Measurements from ENCODE around the gene RBMS1. TPM values are rescaled to one million over a fixed set of nuclear protein-coding genes. Genes with fewer than 3 reads are reported as not detected.

Gene RBMS1
- polyA plus RNA-seq, 3 donors, result 129 to 146 (median 130) TPM

DNA sequence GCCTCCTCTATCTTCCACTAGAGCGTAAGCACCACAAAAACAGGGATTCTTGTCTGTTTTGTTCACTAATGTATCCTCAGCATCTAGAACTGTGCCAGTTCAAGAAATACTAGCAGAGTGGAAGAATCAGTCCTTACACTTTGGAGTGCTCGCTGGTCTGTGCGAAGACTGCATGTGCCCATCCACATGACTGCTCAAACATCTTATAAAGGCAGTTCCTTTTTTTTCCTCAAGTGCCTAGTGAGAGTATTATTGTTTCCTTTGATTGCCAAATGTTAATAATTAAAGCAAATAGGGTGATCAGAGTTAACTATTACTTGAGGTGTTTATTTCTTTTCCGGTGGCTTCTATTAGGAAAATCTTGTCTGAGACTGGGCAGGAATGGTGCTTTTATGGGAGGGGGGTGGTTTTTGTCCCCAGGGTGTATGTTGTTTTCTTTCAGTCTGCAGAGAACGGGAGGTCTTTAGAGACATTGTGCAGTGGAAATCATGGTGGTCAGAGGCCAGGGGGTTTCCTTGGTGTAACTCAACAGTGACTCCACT lies 247.9 kb downstream of the RBMS1 start:
- DNase-seq (ENCODE audit: low read depth in 3 of 3, low spot score in 2 of 3), result no peak

DNA sequence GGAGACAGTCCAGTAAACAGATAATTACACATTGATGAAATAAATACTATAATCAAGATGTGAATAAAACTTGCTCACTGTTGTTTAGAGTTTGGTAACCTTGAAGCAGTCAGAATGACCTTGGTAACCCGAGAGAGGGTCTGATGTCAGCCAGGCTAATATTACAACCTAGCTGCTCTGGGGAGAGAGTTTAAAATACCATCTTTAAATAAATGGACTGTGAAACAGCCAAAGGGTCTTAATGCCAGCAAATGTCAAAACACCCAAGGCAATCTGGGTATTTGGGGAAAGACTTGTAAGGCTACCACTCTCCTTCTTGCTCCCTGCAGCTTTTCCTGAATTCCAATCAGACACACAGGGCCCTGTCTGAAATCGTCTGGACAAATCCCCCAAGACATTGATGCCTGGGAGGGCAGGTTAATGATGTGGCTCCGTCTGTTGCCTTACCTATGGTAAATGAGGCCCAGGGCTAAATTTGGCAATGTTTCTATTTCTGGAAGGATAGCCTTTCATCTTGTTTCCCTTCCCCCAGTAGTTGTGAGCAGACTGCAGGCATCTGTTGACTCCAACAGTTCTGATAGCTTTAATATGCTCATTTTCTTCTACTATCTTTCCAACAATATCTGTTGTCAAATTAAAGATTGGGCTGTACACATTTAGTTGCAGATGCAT lies 250.6 kb downstream of the RBMS1 start:
- no peak for DNase-seq (ENCODE audit: low read depth in 3 of 3, low spot score in 2 of 3)

DNA sequence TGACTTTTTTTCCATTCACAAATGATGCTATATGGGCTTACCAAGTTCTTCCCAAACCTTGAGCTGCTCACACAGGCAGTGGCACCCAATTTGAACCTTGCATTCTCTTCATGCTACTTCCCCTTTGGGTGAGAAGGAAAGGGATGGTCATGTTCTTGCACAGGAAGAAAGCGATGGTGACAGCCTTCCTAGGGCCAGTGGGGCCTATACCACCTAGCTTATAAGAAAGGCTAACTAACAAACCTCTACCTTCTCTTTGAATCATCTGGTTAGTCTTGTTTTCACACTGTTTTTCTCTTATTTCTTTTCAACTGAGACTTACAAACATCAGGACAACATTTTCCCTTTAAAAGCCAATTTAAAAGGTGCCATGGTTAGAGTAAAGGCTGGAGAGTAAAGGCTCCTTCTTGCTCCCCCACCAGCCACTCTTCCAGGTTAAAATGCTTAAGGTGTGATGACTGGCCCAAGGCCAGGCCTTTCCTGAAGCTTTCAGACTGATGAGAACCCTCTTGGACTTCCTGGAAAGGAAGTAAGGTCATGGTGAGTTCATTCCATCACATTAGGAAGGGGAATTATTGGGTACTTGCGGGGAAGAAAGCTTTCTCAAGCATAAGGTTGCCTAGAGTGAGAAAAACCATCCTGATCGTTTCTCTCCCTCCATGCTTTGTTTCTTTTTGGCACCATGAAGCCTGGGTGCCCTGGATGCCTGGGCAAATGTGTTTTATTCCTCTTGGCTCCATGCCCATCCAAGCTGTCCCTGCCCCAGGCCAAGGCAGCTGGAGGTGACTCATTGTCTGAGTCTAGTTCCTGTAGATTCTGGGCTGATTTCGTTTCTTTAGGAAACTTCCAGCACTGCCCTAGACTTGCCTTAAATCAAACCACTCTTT lies 252.1 kb downstream of the RBMS1 start:
- DNase-seq (ENCODE audit: low read depth in 3 of 3, low spot score in 2 of 3), result no peak

DNA sequence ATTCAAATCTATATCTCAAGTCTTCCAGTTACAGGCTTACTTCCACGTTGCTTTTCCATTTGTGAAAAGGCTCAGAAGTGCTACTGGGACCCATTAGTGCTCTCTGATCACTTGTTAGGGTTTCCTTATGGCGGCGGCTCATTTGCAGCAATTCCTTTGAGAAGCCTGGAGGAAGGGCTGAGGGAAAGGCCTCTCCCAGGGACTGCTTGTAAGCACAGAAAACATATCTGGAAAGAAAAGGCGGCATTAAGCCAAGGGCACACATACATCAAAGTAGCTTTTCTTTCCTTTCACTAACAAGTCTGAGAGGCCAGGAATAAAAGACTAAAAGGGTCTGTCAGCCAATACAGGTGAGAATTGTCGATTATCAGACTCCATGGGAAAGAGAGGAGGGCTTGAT lies 254.2 kb downstream of the RBMS1 start:
- no peak for DNase-seq (ENCODE audit: low read depth in 3 of 3, low spot score in 2 of 3)

DNA sequence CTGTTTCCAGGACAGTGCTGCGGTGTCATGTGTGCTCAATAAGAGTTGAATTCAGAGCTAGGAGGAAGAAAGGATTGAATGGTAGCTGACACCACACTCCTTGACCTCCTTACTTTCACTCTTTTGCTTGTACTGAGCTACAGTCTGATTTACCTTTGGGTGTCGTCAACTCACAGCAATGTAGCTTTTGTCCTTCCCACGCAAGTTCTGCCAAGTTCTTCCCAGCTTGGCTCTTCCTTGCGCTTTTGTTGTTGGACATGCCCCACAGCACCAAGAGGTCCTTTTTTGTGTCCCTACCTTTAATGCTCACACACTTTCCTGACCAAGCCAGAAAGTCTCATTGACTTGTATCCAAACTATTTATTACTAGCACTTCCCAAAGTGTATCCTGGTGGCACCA lies 255.2 kb downstream of the RBMS1 start:
- DNase-seq (ENCODE audit: low read depth in 3 of 3, low spot score in 2 of 3), result no peak

DNA sequence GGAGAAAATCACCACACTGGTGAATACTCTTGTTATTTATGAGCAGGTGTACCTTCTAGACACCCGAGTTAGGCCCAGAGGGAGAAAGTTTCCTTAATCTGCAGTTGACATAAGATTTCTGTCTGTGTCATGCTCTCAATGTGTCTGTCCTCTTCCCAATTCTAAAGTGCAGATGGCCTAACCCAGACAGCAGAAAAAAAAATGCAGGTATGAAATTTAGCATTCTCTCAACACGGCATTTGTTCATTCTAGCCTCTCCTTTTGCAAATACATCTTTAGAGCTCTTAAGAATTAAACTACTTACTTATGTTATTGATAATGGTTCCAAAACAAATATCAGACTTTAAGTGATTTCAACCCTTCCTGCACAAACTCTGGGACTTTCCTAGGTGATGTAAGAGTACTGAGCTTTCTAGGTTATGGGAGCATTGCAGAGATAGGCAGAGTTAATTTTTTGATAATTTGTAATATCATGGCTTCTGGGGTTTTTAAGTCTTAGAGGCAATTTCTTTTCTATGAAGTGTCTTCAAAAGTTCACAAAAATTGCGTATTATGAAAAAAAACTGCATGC lies 260.6 kb downstream of the RBMS1 start:
- no peak for DNase-seq (ENCODE audit: low read depth in 3 of 3, low spot score in 2 of 3)

DNA sequence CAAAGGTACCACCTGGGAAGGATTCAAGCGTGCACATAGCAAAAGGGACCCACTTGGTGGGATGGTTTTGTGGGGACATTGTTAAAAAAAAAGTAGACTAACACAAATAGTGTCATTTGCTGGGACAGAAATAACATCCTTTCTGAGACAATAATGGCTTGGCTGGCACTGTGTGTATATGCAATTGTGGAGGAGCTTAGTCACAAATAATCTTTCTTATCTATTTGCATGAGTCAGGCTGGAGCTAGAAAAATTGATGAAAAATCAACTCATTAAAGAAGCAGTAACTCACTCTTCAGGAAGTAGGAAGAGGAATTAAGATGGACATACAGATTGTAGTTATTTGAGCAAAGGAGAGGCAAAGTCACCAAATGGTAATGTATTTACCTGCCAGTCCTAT lies 264.0 kb downstream of the RBMS1 start:
- no peak for DNase-seq (ENCODE audit: low read depth in 3 of 3, low spot score in 2 of 3)

DNA sequence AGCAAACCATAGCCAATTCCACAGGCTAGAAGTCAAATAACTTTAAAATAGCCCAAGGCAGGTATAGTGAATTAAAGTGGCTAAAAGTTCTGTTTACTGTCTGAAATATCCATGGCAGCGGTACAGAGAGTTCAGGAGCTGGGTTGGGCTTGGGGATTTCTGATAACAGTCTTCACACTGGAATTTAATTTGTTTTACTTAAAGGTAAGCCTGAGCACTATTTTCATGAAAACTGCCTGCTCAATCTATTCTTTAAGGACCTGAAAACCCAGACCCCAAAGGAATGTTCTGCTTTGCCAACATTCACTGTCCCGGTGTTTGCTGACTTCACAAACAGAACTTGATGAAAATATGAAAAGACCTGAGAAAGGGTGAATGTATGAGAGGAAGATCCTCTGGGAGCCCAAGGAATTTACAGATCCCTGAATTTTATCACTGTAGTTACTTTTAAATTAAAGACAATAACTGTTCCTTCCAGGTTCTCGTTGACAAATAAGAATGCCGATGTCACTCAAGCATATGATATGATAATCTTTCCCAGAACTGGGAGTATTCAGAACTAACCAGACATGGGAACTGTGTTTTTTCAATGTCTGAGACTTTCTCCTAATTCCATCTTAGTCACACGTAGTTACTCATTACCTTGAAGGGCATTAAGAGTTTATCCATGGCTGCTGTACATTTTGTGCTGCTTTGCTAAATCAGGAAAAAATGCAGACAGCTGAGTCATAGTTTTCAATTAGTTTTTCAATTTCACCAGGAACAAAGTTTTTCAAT lies 265.3 kb downstream of the RBMS1 start:
- no peak for DNase-seq (ENCODE audit: low read depth in 3 of 3, low spot score in 2 of 3)

DNA sequence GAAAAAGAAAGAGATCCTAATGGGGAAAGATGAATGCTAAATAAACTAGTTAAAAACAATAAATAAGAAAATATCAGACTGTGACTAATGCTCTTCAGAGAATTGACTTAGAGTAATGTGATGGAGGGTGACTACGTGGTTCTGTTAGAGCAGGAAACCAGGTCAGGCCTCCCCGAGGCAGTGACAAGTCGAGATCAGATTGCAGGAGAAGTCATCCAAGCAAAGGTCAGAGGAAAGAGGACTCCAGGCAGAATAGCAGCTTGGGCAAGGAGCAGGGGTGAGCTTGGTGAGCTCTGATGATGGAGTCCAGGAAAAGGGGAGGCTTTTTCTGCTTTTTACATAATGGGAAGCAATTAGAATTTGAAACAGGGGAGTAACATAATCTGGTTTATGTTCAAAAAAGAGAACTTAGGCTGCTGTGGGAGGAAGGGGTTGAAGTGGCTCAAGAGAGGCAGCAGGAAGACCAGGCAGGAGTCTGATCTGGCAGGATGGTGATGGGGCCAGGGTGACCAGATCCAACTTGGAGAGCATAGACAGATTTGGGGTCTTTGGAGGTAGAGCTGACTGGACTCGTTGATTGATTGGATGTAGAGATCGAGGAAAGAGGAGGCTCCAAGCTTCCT lies 266.2 kb downstream of the RBMS1 start:
- no peak for DNase-seq (ENCODE audit: low read depth in 3 of 3, low spot score in 2 of 3)

DNA sequence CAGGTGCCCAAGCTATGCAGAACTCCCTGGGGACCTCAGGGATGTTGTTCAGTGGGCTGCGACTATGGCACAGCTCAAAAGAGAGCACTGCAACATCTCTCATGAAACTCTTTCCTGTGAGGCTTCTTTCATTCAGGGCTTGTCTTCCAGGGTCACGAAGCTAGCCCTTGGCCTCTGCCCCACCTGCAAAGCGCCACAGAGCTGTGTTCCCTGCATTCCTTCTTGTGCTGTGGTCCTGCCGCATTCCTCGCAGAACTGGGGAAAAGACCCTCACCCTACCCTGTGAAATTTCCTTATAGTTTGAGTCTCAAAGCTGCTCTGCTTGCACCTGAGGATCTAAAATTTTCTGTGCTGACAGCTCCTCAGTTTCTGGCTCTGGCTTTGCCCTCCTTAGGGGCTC lies 267.2 kb downstream of the RBMS1 start:
- no peak for DNase-seq (ENCODE audit: low read depth in 3 of 3, low spot score in 2 of 3)

DNA sequence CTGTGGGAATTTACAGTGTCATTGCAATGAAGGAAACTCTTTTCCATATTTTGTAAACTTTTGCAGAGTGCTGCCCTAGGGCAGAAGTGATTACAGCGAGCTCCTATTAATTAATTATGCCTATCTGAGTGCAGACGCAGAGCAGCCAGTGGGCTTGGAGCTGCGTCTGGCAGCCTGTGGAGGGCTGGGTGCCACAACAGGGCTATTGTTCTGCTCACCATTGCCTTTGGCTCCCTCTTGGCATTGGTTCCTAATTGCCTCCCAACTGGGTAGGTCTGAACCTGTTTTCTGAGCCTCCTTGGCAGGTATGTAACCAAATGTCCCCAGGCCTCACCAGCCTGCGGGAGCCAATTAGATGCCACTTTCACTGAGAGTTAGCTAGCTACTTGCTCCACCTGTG lies 267.9 kb downstream of the RBMS1 start:
- DNase-seq (ENCODE audit: low read depth in 3 of 3, low spot score in 2 of 3), result no peak

DNA sequence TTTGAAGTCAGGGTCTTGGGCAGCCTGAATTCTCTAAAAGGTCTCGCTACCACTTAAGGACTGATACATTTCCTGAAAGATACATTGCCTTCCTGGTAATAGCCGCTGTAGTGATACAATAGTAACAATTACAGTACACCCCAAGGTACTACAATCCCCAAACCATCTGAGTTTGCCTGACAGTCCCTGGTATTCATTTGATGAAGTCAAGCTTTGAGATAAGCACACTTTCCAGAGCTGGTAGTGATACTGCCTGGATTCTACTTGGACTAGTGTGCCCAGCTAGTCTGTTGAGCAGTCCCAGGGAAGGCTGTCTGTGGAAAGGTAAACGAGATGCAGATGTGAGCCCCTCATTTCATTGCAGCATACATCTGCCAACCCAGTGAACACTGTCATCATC lies 269.1 kb downstream of the RBMS1 start:
- DNase-seq (ENCODE audit: low read depth in 3 of 3, low spot score in 2 of 3), result no peak

DNA sequence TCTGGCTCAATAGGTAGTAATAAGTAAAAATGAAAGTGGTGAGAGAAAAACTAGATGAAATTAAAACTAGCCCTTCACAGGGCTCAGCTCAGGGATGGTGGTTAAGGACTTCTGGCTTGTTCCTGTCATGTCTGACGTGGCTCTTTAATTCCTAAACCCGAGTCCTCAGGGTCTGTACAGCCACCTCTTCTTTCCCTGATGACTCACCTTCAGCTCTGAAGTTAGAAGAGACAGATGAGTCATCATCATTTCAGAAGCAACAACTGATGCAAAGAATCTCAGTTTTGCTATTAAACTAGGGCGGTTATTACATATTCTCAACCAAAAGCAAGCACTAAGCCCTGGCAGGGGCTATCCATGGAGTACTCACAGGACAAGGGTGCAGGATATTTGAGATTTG lies 269.5 kb downstream of the RBMS1 start:
- DNase-seq (ENCODE audit: low read depth in 3 of 3, low spot score in 2 of 3), result no peak

DNA sequence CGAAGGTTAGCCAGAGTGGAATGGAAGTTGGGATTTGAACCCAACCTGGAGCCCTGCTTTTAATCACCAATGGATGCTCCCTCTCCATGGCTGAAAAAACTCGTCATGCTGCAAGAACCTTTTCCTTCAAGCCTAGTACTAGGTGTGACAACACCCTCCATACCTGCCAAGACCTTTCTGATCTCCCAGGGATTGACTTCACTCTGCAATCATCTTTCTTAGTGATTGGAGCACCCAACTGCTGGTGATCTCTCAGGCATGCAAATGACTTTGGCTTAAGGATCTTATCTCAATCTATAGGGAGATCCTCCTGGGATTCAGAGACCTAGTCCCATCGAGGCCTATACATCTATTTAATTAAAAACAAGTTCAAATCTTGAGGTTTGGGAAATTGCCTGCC lies 270.0 kb downstream of the RBMS1 start:
- no peak for DNase-seq (ENCODE audit: low read depth in 3 of 3, low spot score in 2 of 3)

DNA sequence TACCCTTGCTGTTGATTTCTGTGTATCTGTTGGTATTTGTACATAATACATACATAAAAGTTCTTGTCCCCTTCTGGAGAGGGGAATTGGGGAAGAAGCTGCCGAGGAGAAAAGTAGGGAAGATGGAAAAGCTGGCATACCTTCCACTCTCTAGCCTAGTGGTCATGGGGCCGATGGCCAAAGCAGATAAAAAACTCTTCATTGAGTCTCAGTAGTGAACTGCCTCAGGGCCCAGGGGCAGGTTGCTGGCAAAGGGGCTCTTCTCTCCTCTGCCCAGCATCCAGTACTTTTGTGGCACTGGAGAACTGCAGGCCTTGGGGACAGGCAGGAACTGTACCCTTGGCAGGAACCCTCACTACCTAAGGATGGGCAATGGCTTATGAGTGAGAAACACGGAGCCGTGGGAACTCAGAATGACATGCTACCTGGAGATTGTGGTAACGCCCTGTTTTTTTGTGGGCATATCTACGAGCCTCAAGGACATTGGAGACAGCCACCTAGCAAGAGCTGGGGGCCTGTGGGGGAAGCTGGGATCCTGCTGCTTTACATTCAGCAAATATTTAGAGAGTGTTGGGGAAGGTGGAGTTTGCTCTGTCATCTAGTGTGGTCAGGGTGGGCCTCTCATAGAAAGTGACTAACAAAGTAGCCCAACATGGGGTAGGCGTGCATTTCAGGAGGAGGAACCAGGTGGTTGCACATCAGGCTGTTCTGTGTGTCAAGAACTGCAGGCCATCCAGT lies 270.9 kb downstream of the RBMS1 start:
- DNase-seq (ENCODE audit: low read depth in 3 of 3, low spot score in 2 of 3), result no peak
